H9 (cell line): Measurements from ENCODE around the gene OR13J1. TPM values are rescaled to one million over a fixed set of nuclear protein-coding genes. Genes with fewer than 3 reads are reported as not detected.

Experiments used
- DNase-seq: peaks from one replicate; pipeline ENCODE4 v3.0.0-alpha.2; 2017
- H2AFZ ChIP-seq: one replicate; pipeline ENCODE4 v1.6.1; 2013; ENCODE audit warnings: mild to moderate bottlenecking, low read length, control low read depth, moderate library complexity
- H2AK5ac ChIP-seq: 2 replicates; pipeline ENCODE4 v1.6.1; 2013; ENCODE audit warnings: low read length, control low read depth, mixed read lengths; ENCODE audit not compliant: insufficient read length
- H2BK120ac ChIP-seq: one replicate; pipeline ENCODE4 v1.6.1; 2013; ENCODE audit warnings: low read depth, mild to moderate bottlenecking, low read length, control low read depth, inconsistent platforms; ENCODE audit not compliant: poor library complexity, severe bottlenecking
- H2BK12ac ChIP-seq: 2 replicates; pipeline ENCODE4 v1.6.1; 2013; ENCODE audit warnings: low read length, control low read depth, mixed read lengths, low read depth; ENCODE audit not compliant: insufficient read length
- H2BK15ac ChIP-seq: 2 replicates; pipeline ENCODE4 v1.6.1; 2013; ENCODE audit warnings: low read depth, low read length, control low read depth
- H2BK20ac ChIP-seq: one replicate; pipeline ENCODE4 v1.6.1; 2013; ENCODE audit warnings: low read depth, mild to moderate bottlenecking, low read length, control low read depth, inconsistent platforms; ENCODE audit not compliant: poor library complexity, severe bottlenecking
- H2BK5ac ChIP-seq: 2 replicates; pipeline ENCODE4 v1.6.1; 2013; ENCODE audit warnings: low read length, control low read depth, mixed read lengths; ENCODE audit not compliant: insufficient read length
- H3K14ac ChIP-seq: 2 replicates; pipeline ENCODE4 v1.6.1; 2013; ENCODE audit warnings: low read length, control low read depth; ENCODE audit not compliant: insufficient read depth
- H3K18ac ChIP-seq: 2 replicates; pipeline ENCODE4 v1.6.1; 2013; ENCODE audit warnings: low read depth, mild to moderate bottlenecking, mixed read lengths, low read length, control low read depth; ENCODE audit not compliant: insufficient read length
- H3K23ac ChIP-seq: 2 replicates; pipeline ENCODE4 v1.6.1; 2013; ENCODE audit warnings: low read length, control low read depth, mixed read lengths, low read depth; ENCODE audit not compliant: insufficient read length
- H3K23me2 ChIP-seq: 2 replicates; pipeline ENCODE4 v1.6.1; 2013; ENCODE audit warnings: low read depth, mild to moderate bottlenecking, mixed read lengths, low read length, control low read depth; ENCODE audit not compliant: insufficient read length, poor library complexity, severe bottlenecking
- H3K27ac ChIP-seq: 2 replicates; pipeline ENCODE4 v1.5.1; 2013; ENCODE audit warnings: low read length, control low read depth, mixed read lengths, low read depth; ENCODE audit not compliant: insufficient read length
- H3K27me3 ChIP-seq: 2 replicates; pipeline ENCODE4 v1.6.1; 2013; ENCODE audit warnings: low read length, control low read depth, inconsistent platforms; ENCODE audit not compliant: insufficient read depth
- H3K4ac ChIP-seq: 2 replicates; pipeline ENCODE4 v1.6.1; 2013; ENCODE audit warnings: low read depth, mild to moderate bottlenecking, control low read depth, inconsistent platforms, low read length, moderate library complexity
- H3K4me1 ChIP-seq: 2 replicates; pipeline ENCODE4 v1.6.1; 2013; ENCODE audit warnings: low read length, control low read depth, inconsistent platforms; ENCODE audit not compliant: insufficient read depth
- H3K4me2 ChIP-seq: 2 replicates; pipeline ENCODE4 v1.6.1; 2013; ENCODE audit warnings: low read length, control low read depth, mixed read lengths; ENCODE audit not compliant: insufficient read length, insufficient read depth
- H3K56ac ChIP-seq: 2 replicates; pipeline ENCODE4 v1.6.1; 2013; ENCODE audit warnings: low read depth, mild to moderate bottlenecking, mixed read lengths, low read length, control low read depth; ENCODE audit not compliant: insufficient read length
- H3K79me1 ChIP-seq: 2 replicates; pipeline ENCODE4 v1.6.1; 2013; ENCODE audit warnings: low read depth, mild to moderate bottlenecking, moderate library complexity, low read length, control low read depth, inconsistent platforms; ENCODE audit not compliant: insufficient read depth, poor library complexity, severe bottlenecking
- H3K79me2 ChIP-seq: 2 replicates; pipeline ENCODE4 v1.6.1; 2013; ENCODE audit warnings: low read length, control low read depth, inconsistent platforms; ENCODE audit not compliant: insufficient read depth
- H3K9ac ChIP-seq: 2 replicates; pipeline ENCODE4 v1.6.1; 2013; ENCODE audit warnings: low read length, control low read depth, mixed read lengths; ENCODE audit not compliant: insufficient read length; ENCODE audit errors: extremely low read depth
- H3K9me3 ChIP-seq: one replicate; pipeline ENCODE4 v1.6.1; 2013; ENCODE audit warnings: low read depth, low read length, inconsistent platforms; ENCODE audit not compliant: control insufficient read depth
- H3T11ph ChIP-seq: one replicate; pipeline ENCODE4 v1.6.1; 2013; ENCODE audit warnings: mild to moderate bottlenecking, low read length, control low read depth, inconsistent platforms
- H4K20me1 ChIP-seq: one replicate; pipeline ENCODE4 v1.6.1; 2013; ENCODE audit not compliant: control insufficient read depth, insufficient read length, insufficient read depth
- H4K5ac ChIP-seq: 2 replicates; pipeline ENCODE4 v1.6.1; 2013; ENCODE audit warnings: low read depth, mild to moderate bottlenecking, mixed read lengths, low read length, control low read depth; ENCODE audit not compliant: insufficient read length
- H4K8ac ChIP-seq: replicated peaks from 2 replicates; pipeline ENCODE4 v1.6.1; 2013; ENCODE audit warnings: low read length, control low read depth, mixed read lengths, low read depth; ENCODE audit not compliant: insufficient read length
- H4K91ac ChIP-seq: 2 replicates; pipeline ENCODE4 v1.6.1; 2013; ENCODE audit warnings: low read depth, mild to moderate bottlenecking, moderate library complexity, mixed read lengths, low read length, control low read depth; ENCODE audit not compliant: insufficient read length
- H3K27ac Mint-ChIP-seq, 3 experiments: 2 replicates in 2 of 3; 3 replicates in 1 of 3; pipeline ENCODE4 v1.8.0; 2020 to 2021; ENCODE audit warnings: mixed read lengths in 3 of 3, mild to moderate bottlenecking in 1 of 3, moderate library complexity in 1 of 3
- H3K27me3 Mint-ChIP-seq: 2 replicates; pipeline ENCODE4 v1.8.0; 2021; ENCODE audit warnings: low read depth, mild to moderate bottlenecking, moderate library complexity, mixed read lengths
- H3K36me3 Mint-ChIP-seq, 3 experiments: 2 replicates in 2 of 3; 3 replicates in 1 of 3; pipeline ENCODE4 v1.8.0; 2020 to 2021; ENCODE audit warnings: low read depth in 3 of 3, mixed read lengths in 3 of 3; ENCODE audit not compliant: insufficient read depth in 1 of 3
- H3K4me1 Mint-ChIP-seq, 2 experiments: 2 replicates each; pipeline ENCODE4 v1.8.0; 2020; ENCODE audit warnings: mixed read lengths in 2 of 2
- H3K4me3 Mint-ChIP-seq, 2 experiments: 2 replicates in 1 of 2; 3 replicates in 1 of 2; pipeline ENCODE4 v1.8.0; 2020 to 2021; ENCODE audit warnings: mild to moderate bottlenecking in 2 of 2, mixed read lengths in 2 of 2, moderate library complexity in 1 of 2
- H3K9me3 Mint-ChIP-seq, 2 experiments: 2 replicates in 1 of 2; 3 replicates in 1 of 2; pipeline ENCODE4 v1.8.0; 2020; ENCODE audit warnings: mild to moderate bottlenecking in 2 of 2, mixed read lengths in 2 of 2, moderate library complexity in 1 of 2
- CTCF ChIP-seq: fragments of 200-600 bp; sonication (generic); conservative IDR thresholded peaks from 3 replicates; pipeline ENCODE4 v1.8.0; 2021; ENCODE audit warnings: antibody characterized with exemption, mild to moderate bottlenecking
- WGBS: extraction: QIAGEN DNeasy Blood & Tissue Kit; methylation state at CpG from one replicate; pipeline ENCODE4 v1.1.7; 2013; ENCODE audit warnings: missing lambda C conversion rate, low lambda C conversion rate, mixed read lengths; ENCODE audit not compliant: insufficient read length; ENCODE audit errors: extremely low coverage; 5-methylcytosine and 5-hydroxymethylcytosine counted together
- total RNA-seq: library from RNA; stranded (reverse); gene quantifications from 2 replicates; pipeline ENCODE4 v1.2.1, GENCODE V29; 2021

The OR13J1 gene
- total RNA-seq, 1 experiment from 2014 or later: not detected

DNA sequence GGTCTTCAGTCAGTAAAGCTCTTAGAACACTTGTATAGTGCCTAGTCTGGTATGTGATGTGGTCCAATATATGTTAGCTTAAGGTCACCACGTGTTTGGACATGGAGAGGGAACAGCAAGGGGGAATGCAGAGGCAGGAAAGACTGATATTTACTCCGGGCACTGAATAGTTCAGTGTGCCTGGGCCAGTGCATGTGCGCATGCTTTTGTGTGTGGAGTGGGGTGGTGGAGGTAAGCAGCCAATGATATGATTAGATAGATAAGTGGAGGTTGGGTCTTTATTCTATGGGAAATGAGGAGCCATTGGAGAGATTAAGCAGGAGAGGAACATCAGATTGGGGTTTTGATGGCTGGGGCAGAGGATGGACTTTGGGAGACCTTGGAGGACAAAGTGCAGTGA is 14.0 kb downstream of the OR13J1 start:
- H3K36me3 Mint-ChIP-seq: no peaks in the 10 kb centered on the region
- Histone ChIP-seq H3K27ac (no peak overlapping the region), H3K23me2 (no peaks in the 10 kb centered on the region), H3K4me1 (no peaks in the 10 kb centered on the region), H4K5ac (no peak overlapping the region), H4K8ac (no peak overlapping the region), H3K23ac (no peak overlapping the region), H3K4me2 (no peak overlapping the region), H3K14ac (no peak overlapping the region), H4K91ac (no peak overlapping the region), H2AFZ (no peak overlapping the region), H3K4ac (no peak overlapping the region), H3K18ac (no peak overlapping the region), H3K56ac (no peak overlapping the region), H2BK20ac (no peak overlapping the region), H3K27me3 (no peaks in the 10 kb centered on the region), H2BK12ac (no peak overlapping the region), H2BK5ac (no peak overlapping the region), H4K20me1 (no peaks in the 10 kb centered on the region), H3K79me2 (no peaks in the 10 kb centered on the region), H2BK15ac (no peak overlapping the region), H2AK5ac (no peak overlapping the region), H3K9ac (no peak overlapping the region), H2BK120ac (no peak overlapping the region), H3K79me1 (no peaks in the 10 kb centered on the region), H3T11ph (no peak overlapping the region), H3K9me3 (no peaks in the 10 kb centered on the region)
- H3K9me3 Mint-ChIP-seq: no peaks in the 10 kb centered on the region
- peaks cover 3 to 4% of the 10 kb centered on the region in 2 experiments for H3K4me1 Mint-ChIP-seq
- no CpG with 5 or more reads among the region's 3 CpGs for WGBS
- peaks cover 28% of the 10 kb centered on the region for H3K27me3 Mint-ChIP-seq
- no peak for DNase-seq
- no peak overlapping the region for H3K27ac Mint-ChIP-seq
- no peak overlapping the region for H3K4me3 Mint-ChIP-seq
- TF ChIP-seq CTCF: no peak
